ENCODE data around the gene NACAD. TPM values are rescaled to one million over a fixed set of nuclear protein-coding genes. Genes with fewer than 3 reads are reported as not detected.

NACAD gene
- total RNA-seq, 4 donors from 2014 or later: 6.1 to 7.8 (median 6.7) TPM

DNA sequence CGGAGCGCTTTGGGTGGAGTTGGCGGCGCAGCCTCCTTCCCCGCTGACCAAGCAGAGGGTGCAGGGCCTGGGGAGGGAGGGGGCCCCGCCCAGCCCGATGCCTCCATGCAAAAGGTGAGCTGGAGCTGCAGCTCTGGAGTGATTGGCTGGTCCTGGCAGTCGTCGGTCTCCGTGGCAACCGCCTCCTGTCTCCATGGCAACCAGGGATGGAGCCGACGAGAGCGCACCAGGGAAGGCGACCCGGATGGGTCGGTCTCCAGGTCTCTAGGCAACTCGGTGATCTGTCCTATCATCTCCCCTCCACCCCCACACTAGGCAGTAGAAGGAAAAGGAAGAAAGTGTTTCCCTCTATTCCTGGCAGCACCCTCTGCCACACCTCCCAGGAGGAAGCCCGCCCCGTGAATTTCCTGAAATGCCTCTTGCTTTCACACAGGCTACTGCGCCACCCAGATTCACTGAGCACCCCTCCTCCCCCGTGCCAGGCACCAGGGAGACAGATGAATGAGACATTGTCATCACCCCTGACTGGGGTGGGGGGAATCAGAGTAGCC, 647 bp upstream of the NACAD start:
- H3K4me3 ChIP-seq: peak overlapping the region; percentile 54 to 75 (median 64)
- peaks cover 0 to 20% (median 0%) of the 10 kb centered on the region in 3 donors for H3K36me3 ChIP-seq
- peaks cover 0 to 28% (median 8%) of the 10 kb centered on the region in 4 donors for H3K4me1 ChIP-seq
- H3K27ac ChIP-seq: peak overlapping the region; percentile 86 to 93 (median 90)
- DNase-seq (ENCODE audit: low spot score in 2 of 2): peak; percentile 36 to 47
- 4 to 5% methylated on average over 16 to 22 of the region's 22 CpGs for WGBS, 2 donors
- peaks cover 0 to 11% (median 0%) of the 10 kb centered on the region in 4 donors for H3K9me3 ChIP-seq
- no peaks in the 10 kb centered on the region for H3K27me3 ChIP-seq
- TF ChIP-seq POLR2A (IDR thresholded peaks at IDR 0.05) (no peak), EP300 (IDR thresholded peaks at IDR 0.05) (no peak)
- TF ChIP-seq, protein P1, sequence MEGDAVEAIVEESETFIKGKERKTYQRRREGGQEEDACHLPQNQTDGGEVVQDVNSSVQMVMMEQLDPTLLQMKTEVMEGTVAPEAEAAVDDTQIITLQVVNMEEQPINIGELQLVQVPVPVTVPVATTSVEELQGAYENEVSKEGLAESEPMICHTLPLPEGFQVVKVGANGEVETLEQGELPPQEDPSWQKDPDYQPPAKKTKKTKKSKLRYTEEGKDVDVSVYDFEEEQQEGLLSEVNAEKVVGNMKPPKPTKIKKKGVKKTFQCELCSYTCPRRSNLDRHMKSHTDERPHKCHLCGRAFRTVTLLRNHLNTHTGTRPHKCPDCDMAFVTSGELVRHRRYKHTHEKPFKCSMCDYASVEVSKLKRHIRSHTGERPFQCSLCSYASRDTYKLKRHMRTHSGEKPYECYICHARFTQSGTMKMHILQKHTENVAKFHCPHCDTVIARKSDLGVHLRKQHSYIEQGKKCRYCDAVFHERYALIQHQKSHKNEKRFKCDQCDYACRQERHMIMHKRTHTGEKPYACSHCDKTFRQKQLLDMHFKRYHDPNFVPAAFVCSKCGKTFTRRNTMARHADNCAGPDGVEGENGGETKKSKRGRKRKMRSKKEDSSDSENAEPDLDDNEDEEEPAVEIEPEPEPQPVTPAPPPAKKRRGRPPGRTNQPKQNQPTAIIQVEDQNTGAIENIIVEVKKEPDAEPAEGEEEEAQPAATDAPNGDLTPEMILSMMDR (IDR thresholded peaks at IDR 0.05): no peak

DNA sequence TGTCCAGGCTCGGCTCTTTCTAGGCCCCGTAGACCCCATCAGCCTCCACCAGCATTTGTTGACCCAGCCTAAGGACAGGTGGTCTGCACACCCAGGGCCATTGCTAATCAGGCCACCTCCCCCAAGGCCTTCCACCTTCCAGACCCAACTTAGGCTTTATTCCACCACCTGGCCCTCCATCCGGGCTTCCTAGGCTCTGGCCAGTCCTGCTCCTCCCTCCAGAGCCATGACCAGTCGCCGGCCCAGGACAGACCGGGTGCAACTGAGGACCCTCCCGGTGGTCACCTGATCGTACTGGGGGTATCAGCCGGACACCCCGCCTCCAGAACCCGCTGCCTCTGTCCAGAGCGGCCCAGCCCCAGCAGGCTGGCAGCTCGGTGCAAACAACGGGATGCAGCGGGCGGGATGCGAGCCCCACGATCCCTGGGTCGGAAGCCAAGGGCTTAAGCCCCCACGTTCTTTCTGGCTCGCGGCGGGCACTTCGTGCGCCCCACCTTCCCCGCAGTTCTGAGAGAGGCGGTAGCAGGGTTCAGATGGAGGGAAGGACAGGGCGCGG, 545 bp downstream of the NACAD start:
- H3K27ac ChIP-seq: peak overlapping the region; percentile 86 to 93 (median 90)
- no peak for DNase-seq (ENCODE audit: low spot score in 2 of 2)
- TF ChIP-seq, protein P1 (IDR thresholded peaks at IDR 0.05): no peak
- H3K27me3 ChIP-seq: no peaks in the 10 kb centered on the region
- peak overlapping the region; percentile 54 to 75 (median 64) for H3K4me3 ChIP-seq
- peaks cover 0 to 31% (median 8%) of the 10 kb centered on the region in 4 donors for H3K4me1 ChIP-seq
- H3K9me3 ChIP-seq: no peaks in the 10 kb centered on the region
- peaks cover 0 to 24% (median 0%) of the 10 kb centered on the region in 3 donors for H3K36me3 ChIP-seq
- whole genome bisulfite sequencing, 2 donors: 22 to 26% methylated on average over 13 to 27 of the region's 29 CpGs

DNA sequence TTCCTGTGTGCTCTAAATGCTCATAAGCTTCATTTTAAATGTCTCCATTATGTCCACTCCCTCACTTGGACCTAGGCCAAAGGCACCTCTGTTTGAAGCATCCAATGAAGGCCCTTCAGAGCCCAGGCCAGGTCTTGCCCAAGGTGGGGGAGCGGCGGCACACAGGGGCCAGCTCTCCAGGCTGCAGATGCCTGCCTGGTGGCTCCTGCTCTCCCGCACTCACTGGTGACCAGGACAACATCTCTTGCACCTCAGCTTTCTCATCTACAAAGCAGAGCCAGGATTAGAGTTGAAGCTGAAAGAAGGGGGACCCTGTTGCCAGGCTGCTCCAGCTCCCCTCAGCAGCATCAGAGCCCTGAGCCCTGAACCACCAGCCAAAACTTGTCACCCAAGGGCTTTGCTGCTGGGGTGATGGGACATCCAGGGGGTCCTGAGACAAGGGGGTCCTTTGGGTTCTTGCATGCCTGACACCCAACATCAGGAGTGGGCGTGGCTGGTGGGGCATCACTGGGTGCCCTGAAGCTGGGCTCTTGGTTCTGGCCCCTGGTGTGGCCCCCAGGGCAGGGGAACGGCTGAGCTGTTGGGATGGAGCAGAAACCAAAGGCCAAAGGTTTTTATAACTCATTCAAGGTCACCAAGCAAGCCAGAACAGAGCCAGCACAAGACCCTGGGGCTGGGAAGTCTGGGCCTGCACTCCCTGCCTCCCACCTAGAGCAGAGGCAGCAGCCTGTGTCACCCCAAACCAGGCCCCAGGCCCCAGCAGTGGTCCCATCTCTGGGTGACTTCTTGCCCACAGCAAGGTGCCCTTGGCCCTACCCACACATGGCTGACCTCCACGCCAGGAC, 1.2 kb downstream of the NACAD start:
- WGBS, 2 donors: 79 to 97% methylated on average over 5 of the region's 6 CpGs
- TF ChIP-seq POLR2A (IDR thresholded peaks at IDR 0.05) (no peak), EP300 (IDR thresholded peaks at IDR 0.05) (no peak)
- TF ChIP-seq, protein P1 (IDR thresholded peaks at IDR 0.05): no peak
- no peak for DNase-seq (ENCODE audit: low spot score in 2 of 2)
- peaks cover 0 to 38% (median 8%) of the 10 kb centered on the region in 4 donors for H3K4me1 ChIP-seq
- H3K4me3 ChIP-seq: no peak overlapping the region
- no peaks in the 10 kb centered on the region for H3K27me3 ChIP-seq
- peaks cover 0 to 30% (median 0%) of the 10 kb centered on the region in 3 donors for H3K36me3 ChIP-seq
- peak overlapping the region in 3 of 4 donors; percentile 86 to 93 (median 92) for H3K27ac ChIP-seq
- no peaks in the 10 kb centered on the region for H3K9me3 ChIP-seq

DNA sequence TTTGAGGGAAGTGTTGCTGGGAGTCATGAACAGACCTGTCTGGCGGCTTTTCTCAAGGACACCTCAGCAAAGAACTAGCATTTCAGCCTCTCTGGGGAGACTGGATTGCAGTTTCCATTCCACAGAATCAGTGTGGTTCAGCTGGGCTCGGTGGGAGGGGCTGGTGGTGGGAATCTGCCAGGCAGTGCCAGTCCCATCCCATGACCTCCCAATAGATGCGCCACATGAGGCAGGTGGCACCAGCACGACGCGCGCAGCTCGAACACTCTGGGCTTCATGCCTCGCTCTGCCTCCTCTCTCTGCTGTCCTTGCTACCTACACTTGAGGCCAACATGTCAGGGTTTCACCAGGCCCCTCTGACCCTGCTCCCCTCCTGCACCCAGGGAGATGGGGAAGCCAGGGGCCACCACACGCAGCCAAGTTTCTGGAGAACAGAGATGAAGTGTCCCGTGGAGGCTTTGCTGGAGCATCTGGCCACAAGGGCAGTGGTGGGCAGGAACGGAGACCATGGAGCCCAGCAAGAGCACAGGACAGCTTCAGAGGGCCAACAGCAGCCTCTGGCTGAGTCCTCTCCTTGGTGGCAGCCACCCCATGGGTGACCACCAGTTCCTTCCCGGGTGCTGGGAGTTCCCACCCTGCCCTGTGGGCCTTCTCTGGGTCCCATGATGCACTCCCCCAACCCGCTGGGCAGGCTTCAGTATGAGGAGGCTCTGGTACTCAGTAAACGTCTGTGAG, 2.3 kb downstream of the NACAD start:
- no peak for DNase-seq (ENCODE audit: low spot score in 2 of 2)
- H3K36me3 ChIP-seq: peaks cover 0 to 35% (median 0%) of the 10 kb centered on the region in 3 donors

More for the DNA sequence above, 2.3 kb downstream of the NACAD start:
- TF ChIP-seq, protein P1 (IDR thresholded peaks at IDR 0.05): no peak
- no peak for TF ChIP-seq POLR2A (IDR thresholded peaks at IDR 0.05)
- TF ChIP-seq EP300 (IDR thresholded peaks at IDR 0.05): no peak
- Histone ChIP-seq H3K27me3 (no peaks in the 10 kb centered on the region), H3K4me1 (peaks cover 0 to 47% (median 15%) of the 10 kb centered on the region in 4 donors), H3K27ac (no peak overlapping the region), H3K9me3 (no peaks in the 10 kb centered on the region), H3K4me3 (no peak overlapping the region)
- WGBS, 2 donors: 85 to 97% methylated on average over 10 to 15 of the region's 15 CpGs

All from tibial nerve (tissue), 4 donors.